ENCODE results near the gene TMED8. TPM values are rescaled to one million over a fixed set of nuclear protein-coding genes. Genes with fewer than 3 reads are reported as not detected.

Gene TMED8
- total and polyA plus RNA-seq, 8 donors = 12.7 to 19.8 (median 16.6) TPM

GRCh38 chr14:77324289-77324688 lies 52.6 kb downstream of the TMED8 start:
- Histone ChIP-seq H3K27ac (no peak overlapping the region), H3K27me3 (no peaks in the 10 kb centered on the region), H3K4me3 (no peak overlapping the region), H3K36me3 (no peaks in the 10 kb centered on the region), H3K4me1 (peaks cover 0 to 16% of the 10 kb centered on the region in 2 donors), H3K9me3 (no peaks in the 10 kb centered on the region)
- intact Hi-C loops (cut with DNase I) = no loop called here
- DNase-seq (no peak), ATAC-seq (no peak)
- no peak for TF ChIP-seq CTCF (IDR thresholded peaks at IDR 0.05)

- Histone ChIP-seq H3K9me3 (no peaks in the 10 kb centered on the region), H3K27ac (no peak overlapping the region), H3K4me3 (no peak overlapping the region), H3K36me3 (no peaks in the 10 kb centered on the region), H3K4me1 (peaks cover 0 to 16% of the 10 kb centered on the region in 2 donors), H3K27me3 (no peaks in the 10 kb centered on the region)
- no peak for TF ChIP-seq CTCF (IDR thresholded peaks at IDR 0.05)
- intact Hi-C loops (cut with DNase I) = no loop called here
- DNase-seq = no peak
- no peak for ATAC-seq
Observed at GRCh38 chr14:77323571-77323970, 53.3 kb downstream of the TMED8 start.

- Histone ChIP-seq H3K27me3 (no peaks in the 10 kb centered on the region), H3K36me3 (no peaks in the 10 kb centered on the region), H3K27ac (no peak overlapping the region), H3K4me3 (no peak overlapping the region), H3K4me1 (peaks cover 0 to 16% of the 10 kb centered on the region in 2 donors), H3K9me3 (no peaks in the 10 kb centered on the region)
- no peak for TF ChIP-seq CTCF (IDR thresholded peaks at IDR 0.05)
- intact Hi-C loops (cut with DNase I) = no loop called here
- DNase-seq = no peak
- no peak for ATAC-seq
Observed at GRCh38 chr14:77322951-77323350, 53.9 kb downstream of the TMED8 start.

GRCh38 chr14:77322250-77322902 lies 54.5 kb downstream of the TMED8 start:
- Histone ChIP-seq H3K9me3 (no peaks in the 10 kb centered on the region), H3K27ac (peak overlapping the region; percentile 98 to 99), H3K36me3 (no peaks in the 10 kb centered on the region), H3K27me3 (no peaks in the 10 kb centered on the region), H3K4me3 (peak overlapping the region in 1 of 2 donors; percentile 99), H3K4me1 (peaks cover 0 to 16% of the 10 kb centered on the region in 2 donors)
- intact Hi-C loops (cut with DNase I) = no loop called here
- ATAC-seq (no peak), DNase-seq (no peak)
- TF ChIP-seq CTCF (IDR thresholded peaks at IDR 0.05) = no peak

- intact Hi-C loops (cut with DNase I) = no loop called here
- peak; percentile 15 to 52 for TF ChIP-seq CTCF (IDR thresholded peaks at IDR 0.05)
- ATAC-seq = peak; percentile 79
- peak within 1 kb of the TSS; percentile 97 to 99 for H3K4me3 ChIP-seq
- peak; percentile 88 to 97 (median 94) for DNase-seq
- no peaks in the 10 kb centered on the region for H3K36me3 ChIP-seq
- peak within 1 kb of the TSS; percentile 98 to 99 for H3K27ac ChIP-seq
- peaks cover 0 to 25% of the 10 kb centered on the region in 2 donors for H3K4me1 ChIP-seq
- H3K9me3 ChIP-seq = no peaks in the 10 kb centered on the region
- no peaks in the 10 kb centered on the region for H3K27me3 ChIP-seq
Observed at GRCh38 chr14:77320238-77320935, 56.5 kb downstream of the TMED8 start, which contains the start of gene POMT2. POMT2 (minus strand) TSS chr14:77320883; CDS start chr14:77320681, 202 bp downstream.

All from left lung (tissue), 10 donors.